Measurements from ENCODE around the gene HIVEP3. TPM values are rescaled to one million over a fixed set of nuclear protein-coding genes. Genes with fewer than 3 reads are reported as not detected.

The HIVEP3 gene
- total RNA-seq, 1 experiment from 2014 or later: 0.55 TPM

DNA sequence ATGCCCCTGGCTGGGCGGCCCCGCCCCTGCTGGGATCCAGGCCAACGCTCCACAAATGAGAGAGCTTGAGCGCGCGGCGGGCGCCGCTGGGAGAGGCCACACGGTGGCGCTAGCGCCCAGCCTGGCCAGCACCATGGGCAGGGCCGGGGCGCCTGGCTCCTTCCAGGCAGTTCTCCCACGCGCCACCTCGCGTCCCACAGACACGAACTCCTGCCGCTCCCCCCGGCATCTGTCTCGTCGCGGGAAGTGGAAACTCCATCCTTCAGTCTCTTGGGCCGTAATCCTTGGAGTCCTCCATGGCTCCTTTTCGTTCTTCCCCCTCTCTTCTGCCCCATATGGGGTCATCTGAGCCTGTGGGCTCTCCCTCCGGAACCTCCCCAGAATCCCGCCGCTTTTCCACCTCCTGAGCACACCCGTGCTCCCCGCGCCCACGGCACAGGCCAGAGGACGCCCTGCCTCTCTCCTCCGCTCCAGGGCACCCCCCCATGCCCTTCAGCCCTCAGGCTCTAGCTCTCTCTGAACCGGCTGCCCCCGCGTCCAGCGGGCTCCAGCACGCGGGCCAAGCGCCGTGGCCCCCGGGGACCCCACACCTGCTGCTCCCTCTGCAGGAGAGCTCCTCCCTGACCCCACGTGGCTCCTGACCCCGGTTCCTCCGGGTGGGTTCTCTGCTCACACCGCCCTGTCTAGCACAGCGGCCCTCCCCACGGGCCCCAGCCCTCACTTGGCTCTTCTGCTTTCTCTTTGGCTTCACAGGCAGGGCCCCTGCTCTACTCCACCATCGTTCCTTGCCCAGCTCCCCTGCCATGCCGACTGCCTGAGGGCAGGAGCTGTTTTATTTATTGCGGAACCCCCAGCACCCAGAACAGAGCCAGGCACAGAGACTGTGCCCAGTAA lies 402.3 kb downstream of the HIVEP3 start (continued):
- peak; percentile 60; the same call in 1 of the 2 replicates for TF ChIP-seq CTCF (IDR thresholded peaks at IDR 0.05)

- ATAC-seq (no peak), DNase-seq (ENCODE audit: low spot score) (no peak)
- peaks cover 15% of the 10 kb centered on the region for H3K27me3 Mint-ChIP-seq (ENCODE audit: low read depth)
- H3K27ac Mint-ChIP-seq: no peak overlapping the region
- no peaks in the 10 kb centered on the region for H3K9me3 Mint-ChIP-seq
- no peak for TF ChIP-seq STAT6 (CRISPR knock-in tag; conservative IDR thresholded peaks at IDR 0.05; ENCODE audit: low read depth)
- no peak for TF ChIP-seq ZNF671 (CRISPR knock-in tag; IDR thresholded peaks at IDR 0.05)
- TF ChIP-seq FOXK1 (CRISPR knock-in tag; IDR thresholded peaks at IDR 0.05): no peak
- TF ChIP-seq USF1 (CRISPR knock-in tag; IDR thresholded peaks at IDR 0.05): no peak
- no peak for TF ChIP-seq ATF3 (CRISPR knock-in tag; conservative IDR thresholded peaks at IDR 0.05)
- no peak for TF ChIP-seq ZNF263 (CRISPR knock-in tag; IDR thresholded peaks at IDR 0.05; ENCODE audit: low read depth)
- no peak for TF ChIP-seq MXD4 (CRISPR knock-in tag; IDR thresholded peaks at IDR 0.05; ENCODE audit: borderline replicate concordance)
- no peak for TF ChIP-seq CTCF (IDR thresholded peaks at IDR 0.05)
- TF ChIP-seq EMX1 (CRISPR knock-in tag; IDR thresholded peaks at IDR 0.05): no peak
- TF ChIP-seq TEAD4 (CRISPR knock-in tag; IDR thresholded peaks at IDR 0.05): no peak
- TF ChIP-seq, protein P1, sequence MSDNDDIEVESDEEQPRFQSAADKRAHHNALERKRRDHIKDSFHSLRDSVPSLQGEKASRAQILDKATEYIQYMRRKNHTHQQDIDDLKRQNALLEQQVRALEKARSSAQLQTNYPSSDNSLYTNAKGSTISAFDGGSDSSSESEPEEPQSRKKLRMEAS (CRISPR knock-in tag; IDR thresholded peaks at IDR 0.05): no peak
- H3K36me3 Mint-ChIP-seq: no peaks in the 10 kb centered on the region
- no peak overlapping the region; the same call in 1 of the 2 replicates for H3K4me3 Mint-ChIP-seq
- H3K4me1 Mint-ChIP-seq: peaks cover 12% of the 10 kb centered on the region
- POLR2A ChIA-PET: interaction anchor here (1.0 to 1.3 kb wide), 2 partner anchors 9 to 184 kb away, joined by 3 read pairs; no protein-coding TSS in a partner anchor
- CTCF ChIA-PET: interaction anchor here (0.5 to 6.3 kb wide), 59 partner anchors 8 to 658 kb away, joined by 3 to 84 read pairs (median 4); partner anchors contain the start of genes EDN2 and FOXO6
Measured at GRCh38 chr1:41515778-41516167, 402.9 kb downstream of the HIVEP3 start.

DNA sequence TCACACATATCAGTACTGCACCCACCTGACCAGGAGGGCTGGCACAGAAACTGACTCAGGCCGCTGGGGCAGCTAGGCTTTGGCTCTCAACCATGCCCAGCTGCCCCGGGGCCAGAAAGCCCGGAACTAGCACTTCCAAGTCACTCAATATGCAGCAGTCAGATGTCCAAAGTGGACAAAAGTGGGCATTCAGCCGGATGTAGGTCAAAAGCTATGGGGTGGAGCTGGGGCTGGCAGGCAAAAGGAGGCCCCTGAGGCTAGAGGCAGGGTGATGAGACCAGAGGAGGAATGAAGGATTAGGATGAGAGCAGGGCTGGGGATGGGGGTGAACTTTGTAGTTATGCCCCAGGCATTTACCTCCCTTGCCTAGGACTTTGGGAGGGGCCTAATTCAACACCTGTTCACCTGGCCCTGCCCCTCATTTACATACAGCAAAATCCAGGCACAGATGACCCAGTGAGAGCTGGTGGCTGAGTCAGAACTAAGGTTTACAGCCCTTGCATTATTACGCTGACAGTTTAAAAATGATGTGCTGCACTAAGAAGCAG lies 403.5 kb downstream of the HIVEP3 start:
- Mint-ChIP-seq H3K36me3 (no peaks in the 10 kb centered on the region), H3K27ac (no peak overlapping the region), H3K27me3 (ENCODE audit: low read depth) (peaks cover 15% of the 10 kb centered on the region), H3K4me1 (peaks cover 12% of the 10 kb centered on the region), H3K4me3 (no peak overlapping the region), H3K9me3 (no peaks in the 10 kb centered on the region)
- peak; percentile 19 for ATAC-seq
- no peak for DNase-seq (ENCODE audit: low spot score)
- CTCF ChIA-PET: interaction anchor here (0.7 to 6.3 kb wide), 32 partner anchors 9 to 629 kb away, joined by 3 to 84 read pairs (median 6); partner anchors contain the start of gene EDN2
- POLR2A ChIA-PET: interaction anchor here (1.3 kb wide), 1 partner anchor 184 kb away, joined by 3 read pairs; no protein-coding TSS in a partner anchor
- TF ChIP-seq, protein P2, sequence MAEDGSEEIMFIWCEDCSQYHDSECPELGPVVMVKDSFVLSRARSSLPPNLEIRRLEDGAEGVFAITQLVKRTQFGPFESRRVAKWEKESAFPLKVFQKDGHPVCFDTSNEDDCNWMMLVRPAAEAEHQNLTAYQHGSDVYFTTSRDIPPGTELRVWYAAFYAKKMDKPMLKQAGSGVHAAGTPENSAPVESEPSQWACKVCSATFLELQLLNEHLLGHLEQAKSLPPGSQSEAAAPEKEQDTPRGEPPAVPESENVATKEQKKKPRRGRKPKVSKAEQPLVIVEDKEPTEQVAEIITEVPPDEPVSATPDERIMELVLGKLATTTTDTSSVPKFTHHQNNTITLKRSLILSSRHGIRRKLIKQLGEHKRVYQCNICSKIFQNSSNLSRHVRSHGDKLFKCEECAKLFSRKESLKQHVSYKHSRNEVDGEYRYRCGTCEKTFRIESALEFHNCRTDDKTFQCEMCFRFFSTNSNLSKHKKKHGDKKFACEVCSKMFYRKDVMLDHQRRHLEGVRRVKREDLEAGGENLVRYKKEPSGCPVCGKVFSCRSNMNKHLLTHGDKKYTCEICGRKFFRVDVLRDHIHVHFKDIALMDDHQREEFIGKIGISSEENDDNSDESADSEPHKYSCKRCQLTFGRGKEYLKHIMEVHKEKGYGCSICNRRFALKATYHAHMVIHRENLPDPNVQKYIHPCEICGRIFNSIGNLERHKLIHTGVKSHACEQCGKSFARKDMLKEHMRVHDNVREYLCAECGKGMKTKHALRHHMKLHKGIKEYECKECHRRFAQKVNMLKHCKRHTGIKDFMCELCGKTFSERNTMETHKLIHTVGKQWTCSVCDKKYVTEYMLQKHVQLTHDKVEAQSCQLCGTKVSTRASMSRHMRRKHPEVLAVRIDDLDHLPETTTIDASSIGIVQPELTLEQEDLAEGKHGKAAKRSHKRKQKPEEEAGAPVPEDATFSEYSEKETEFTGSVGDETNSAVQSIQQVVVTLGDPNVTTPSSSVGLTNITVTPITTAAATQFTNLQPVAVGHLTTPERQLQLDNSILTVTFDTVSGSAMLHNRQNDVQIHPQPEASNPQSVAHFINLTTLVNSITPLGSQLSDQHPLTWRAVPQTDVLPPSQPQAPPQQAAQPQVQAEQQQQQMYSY (CRISPR knock-in tag; IDR thresholded peaks at IDR 0.05): no peak
- TF ChIP-seq GTF2I (CRISPR knock-in tag; conservative IDR thresholded peaks at IDR 0.05) (no peak), PRRX2 (CRISPR knock-in tag; IDR thresholded peaks at IDR 0.05) (no peak), CDX4 (CRISPR knock-in tag; IDR thresholded peaks at IDR 0.05; ENCODE audit: borderline replicate concordance) (no peak), NR2C2 (CRISPR knock-in tag; IDR thresholded peaks at IDR 0.05) (no peak), RELA (CRISPR knock-in tag; IDR thresholded peaks at IDR 0.05; ENCODE audit: borderline replicate concordance) (no peak), ETV6 (CRISPR knock-in tag; IDR thresholded peaks at IDR 0.05) (no peak)

All from WTC11 (cell line).